Measurements from ENCODE around the gene RHOH. TPM values are rescaled to one million over a fixed set of nuclear protein-coding genes. Genes with fewer than 3 reads are reported as not detected.

Gene RHOH
- total and polyA plus RNA-seq, 4 donors: 0.74 to 4.1 (median 3.3) TPM

DNA sequence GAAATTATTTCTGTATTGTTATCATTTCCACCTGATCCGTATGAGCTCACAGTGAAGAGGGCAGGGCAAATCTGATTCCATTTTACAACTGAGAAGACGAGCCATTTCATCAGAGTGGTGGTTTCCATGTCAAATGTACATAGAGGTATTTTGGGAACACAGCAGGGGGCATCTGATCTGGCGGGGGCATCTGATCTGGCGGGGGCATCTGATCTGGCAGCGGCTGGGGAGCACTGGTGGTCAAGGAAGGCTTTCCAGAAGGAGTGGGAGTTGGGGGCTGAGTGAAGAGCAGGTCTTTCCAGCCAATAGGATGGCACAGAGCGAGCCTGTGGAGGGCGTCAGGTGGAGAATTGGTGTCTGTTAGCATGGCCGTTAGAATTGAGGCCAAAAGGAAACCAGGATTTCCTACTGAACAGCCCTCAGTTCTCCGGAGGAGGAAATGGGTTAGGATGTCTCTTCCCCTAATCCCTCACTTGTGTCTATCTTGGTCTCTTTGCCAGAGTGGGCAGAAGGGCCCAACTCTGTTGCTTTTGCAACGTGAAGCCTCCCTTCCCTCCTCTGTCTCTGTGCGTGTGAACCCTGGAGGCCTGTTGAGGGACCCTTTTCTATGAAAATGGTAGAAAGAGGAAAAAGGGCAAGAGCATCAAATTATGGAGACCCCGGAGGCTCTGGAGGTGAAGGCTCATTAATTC, 41.3 kb downstream of the RHOH start:
- Histone ChIP-seq H3K4me1 (ENCODE audit: control insufficient read depth in 1 of 2, insufficient read depth in 2 of 2, low read length in 2 of 2) (no peaks in the 10 kb centered on the region), H3K36me3 (ENCODE audit: control insufficient read depth in 1 of 2, insufficient read depth in 2 of 2, low read length in 1 of 2) (no peaks in the 10 kb centered on the region), H3K27ac (ENCODE audit: low read depth in 1 of 2, low read length in 2 of 2) (no peak overlapping the region), H3K4me3 (ENCODE audit: low read length in 2 of 2) (no peak overlapping the region), H3K9me3 (ENCODE audit: control insufficient read depth, low read length) (no peaks in the 10 kb centered on the region), H3K27me3 (ENCODE audit: control insufficient read depth in 1 of 2, insufficient read depth in 2 of 2, low read length in 1 of 2) (no peaks in the 10 kb centered on the region)
- 84 to 87% methylated on average over 12 of the region's 12 CpGs for WGBS, 2 donors
- intact Hi-C loops (cut with DNase I): no loop called here
- no peak for DNase-seq
- ATAC-seq (ENCODE audit: low FRiP score): no peak

DNA sequence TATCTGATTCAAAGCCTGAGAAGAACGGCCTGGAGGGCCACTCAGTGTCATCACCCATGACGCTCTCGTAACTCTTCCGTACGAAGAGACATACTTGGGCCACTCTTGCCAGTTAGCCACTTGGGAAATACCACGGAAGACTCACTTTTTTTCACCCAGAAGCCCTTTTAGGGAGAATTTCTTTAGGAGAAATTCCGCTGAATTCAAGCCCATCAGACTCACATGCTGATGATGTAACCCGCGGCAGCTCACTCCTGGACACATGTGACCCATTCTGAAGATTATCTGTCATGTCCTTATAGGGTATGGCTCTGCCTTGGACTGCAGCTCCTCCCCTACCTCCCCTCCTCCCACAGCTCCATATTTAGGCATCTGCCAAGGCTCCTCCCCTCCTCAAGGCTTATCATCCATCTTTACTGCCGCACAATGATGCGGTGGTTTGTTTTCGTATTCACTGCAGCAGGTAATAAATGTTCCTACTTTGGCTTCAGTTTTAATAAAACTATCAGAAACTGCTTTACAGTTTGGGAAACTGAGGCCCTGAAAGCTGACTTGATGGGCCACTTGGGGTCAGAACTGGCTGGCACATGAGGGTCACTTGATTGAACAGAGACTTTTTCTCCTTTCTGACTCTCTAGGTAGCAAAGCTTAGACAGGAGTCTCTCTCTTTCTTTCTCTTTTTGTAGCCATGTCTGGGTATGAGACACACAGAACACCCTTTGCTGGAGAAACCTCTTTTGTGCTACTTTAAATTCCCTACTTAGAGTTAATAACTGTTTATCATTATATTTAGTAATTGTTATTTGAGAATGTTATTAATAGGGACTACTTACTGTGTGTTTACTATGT, 42.1 kb downstream of the RHOH start:
- DNase-seq (no peak), ATAC-seq (ENCODE audit: low FRiP score) (peak; percentile 20)
- Histone ChIP-seq H3K27me3 (ENCODE audit: control insufficient read depth in 1 of 2, insufficient read depth in 2 of 2, low read length in 1 of 2) (no peaks in the 10 kb centered on the region), H3K9me3 (ENCODE audit: control insufficient read depth, low read length) (no peaks in the 10 kb centered on the region), H3K36me3 (ENCODE audit: control insufficient read depth in 1 of 2, insufficient read depth in 2 of 2, low read length in 1 of 2) (no peaks in the 10 kb centered on the region), H3K4me1 (ENCODE audit: control insufficient read depth in 1 of 2, insufficient read depth in 2 of 2, low read length in 2 of 2) (no peaks in the 10 kb centered on the region), H3K4me3 (ENCODE audit: low read length in 2 of 2) (no peak overlapping the region), H3K27ac (ENCODE audit: low read depth in 1 of 2, low read length in 2 of 2) (no peak overlapping the region)
- intact Hi-C loops (cut with DNase I): no loop called here
- WGBS, 2 donors: 75 to 81% methylated on average over 12 of the region's 12 CpGs

DNA sequence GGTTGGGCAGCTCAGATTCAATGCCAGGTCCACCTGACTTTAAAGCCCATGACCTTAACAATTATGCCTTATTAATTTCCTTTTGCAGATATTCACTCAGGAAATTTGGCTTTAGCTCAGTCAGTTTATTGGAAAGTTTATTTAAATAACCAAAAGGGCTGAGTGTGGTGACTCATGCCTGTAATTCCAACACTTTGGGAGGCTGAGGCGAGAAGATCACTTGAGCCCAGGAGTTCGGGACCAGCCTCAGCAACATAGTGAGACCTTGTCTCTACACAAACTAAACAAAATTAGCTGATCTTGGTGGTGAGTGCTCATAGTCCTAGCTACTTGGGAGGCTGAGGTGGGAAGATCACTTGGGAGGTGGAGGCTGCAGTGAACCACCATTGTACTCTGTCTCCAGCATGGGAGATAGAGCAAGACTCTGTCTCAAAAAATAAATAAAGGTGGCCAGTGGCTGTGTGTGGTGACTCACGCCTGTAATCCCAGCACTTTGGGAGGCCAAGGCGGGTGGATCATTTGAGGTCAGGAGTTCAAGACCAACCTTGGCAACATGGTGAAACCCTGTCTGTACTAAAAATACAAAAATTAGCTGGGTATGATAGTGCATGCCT, 43.3 kb downstream of the RHOH start:
- ATAC-seq (ENCODE audit: low FRiP score) (no peak), DNase-seq (no peak)
- H3K4me1 ChIP-seq (ENCODE audit: control insufficient read depth in 1 of 2, insufficient read depth in 2 of 2, low read length in 2 of 2): no peaks in the 10 kb centered on the region
- no peaks in the 10 kb centered on the region for H3K27me3 ChIP-seq (ENCODE audit: control insufficient read depth in 1 of 2, insufficient read depth in 2 of 2, low read length in 1 of 2)
- WGBS, 2 donors: 91 to 93% methylated on average over 4 of the region's 4 CpGs
- no peaks in the 10 kb centered on the region for H3K9me3 ChIP-seq (ENCODE audit: control insufficient read depth, low read length)
- intact Hi-C loops (cut with DNase I): no loop called here
- no peak overlapping the region for H3K4me3 ChIP-seq (ENCODE audit: low read length in 2 of 2)
- H3K36me3 ChIP-seq (ENCODE audit: control insufficient read depth in 1 of 2, insufficient read depth in 2 of 2, low read length in 1 of 2): no peaks in the 10 kb centered on the region
- no peak overlapping the region for H3K27ac ChIP-seq (ENCODE audit: low read depth in 1 of 2, low read length in 2 of 2)

DNA sequence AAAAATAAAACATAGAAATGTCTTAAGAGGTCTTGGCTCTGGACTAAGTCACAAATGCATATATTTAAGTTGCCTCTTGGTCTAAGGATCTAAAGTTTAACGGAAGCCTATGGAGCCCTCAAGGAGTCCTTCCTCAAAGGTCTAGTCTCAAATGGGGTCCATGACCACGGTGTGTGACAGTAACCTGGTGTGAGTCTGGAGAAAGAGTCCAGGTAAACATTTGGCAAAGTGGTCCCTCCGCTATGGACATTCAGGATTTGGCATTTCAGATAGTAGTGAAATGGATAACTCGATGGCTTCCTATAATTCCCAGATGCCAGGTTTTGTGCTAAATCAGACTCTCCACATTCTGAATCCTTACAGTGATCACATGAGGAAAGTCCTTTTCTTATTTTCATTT, 44.2 kb downstream of the RHOH start:
- H3K9me3 ChIP-seq (ENCODE audit: control insufficient read depth, low read length): no peaks in the 10 kb centered on the region
- H3K27ac ChIP-seq (ENCODE audit: low read depth in 1 of 2, low read length in 2 of 2): no peak overlapping the region
- no peaks in the 10 kb centered on the region for H3K27me3 ChIP-seq (ENCODE audit: control insufficient read depth in 1 of 2, insufficient read depth in 2 of 2, low read length in 1 of 2)
- no peak for DNase-seq
- H3K36me3 ChIP-seq (ENCODE audit: control insufficient read depth in 1 of 2, insufficient read depth in 2 of 2, low read length in 1 of 2): no peaks in the 10 kb centered on the region
- H3K4me1 ChIP-seq (ENCODE audit: control insufficient read depth in 1 of 2, insufficient read depth in 2 of 2, low read length in 2 of 2): no peaks in the 10 kb centered on the region
- no peak overlapping the region for H3K4me3 ChIP-seq (ENCODE audit: low read length in 2 of 2)
- 70 to 71% methylated on average over 4 of the region's 4 CpGs for WGBS, 2 donors
- intact Hi-C loops (cut with DNase I): no loop called here
- no peak for ATAC-seq (ENCODE audit: low FRiP score)

DNA sequence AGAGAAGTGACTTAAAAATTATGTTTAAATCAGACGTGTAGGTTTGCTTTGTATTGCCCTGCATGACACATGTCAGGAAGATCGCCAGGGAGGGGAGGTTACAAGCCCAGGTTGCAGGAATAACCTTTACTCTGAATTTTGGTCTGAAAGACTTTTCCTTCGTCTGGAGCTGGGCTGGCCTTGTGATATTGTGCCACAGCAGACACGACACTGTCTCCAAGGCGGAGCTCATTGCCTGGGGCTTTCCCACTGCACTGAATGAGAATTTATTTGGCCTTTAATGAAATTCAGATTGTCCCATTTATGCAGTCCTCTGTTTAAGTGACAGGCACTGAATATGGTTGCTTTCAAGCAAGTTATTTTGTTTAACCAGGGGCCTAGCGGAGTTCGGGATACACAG, 45.1 kb downstream of the RHOH start:
- H3K27ac ChIP-seq (ENCODE audit: low read depth in 1 of 2, low read length in 2 of 2): no peak overlapping the region
- H3K36me3 ChIP-seq (ENCODE audit: control insufficient read depth in 1 of 2, insufficient read depth in 2 of 2, low read length in 1 of 2): no peaks in the 10 kb centered on the region
- intact Hi-C loops (cut with DNase I): no loop called here
- 63 to 66% methylated on average over 7 of the region's 7 CpGs for WGBS, 2 donors
- H3K9me3 ChIP-seq (ENCODE audit: control insufficient read depth, low read length): no peaks in the 10 kb centered on the region
- H3K4me3 ChIP-seq (ENCODE audit: low read length in 2 of 2): no peak overlapping the region
- DNase-seq (no peak), ATAC-seq (ENCODE audit: low FRiP score) (no peak)
- H3K27me3 ChIP-seq (ENCODE audit: control insufficient read depth in 1 of 2, insufficient read depth in 2 of 2, low read length in 1 of 2): no peaks in the 10 kb centered on the region
- no peaks in the 10 kb centered on the region for H3K4me1 ChIP-seq (ENCODE audit: control insufficient read depth in 1 of 2, insufficient read depth in 2 of 2, low read length in 2 of 2)

DNA sequence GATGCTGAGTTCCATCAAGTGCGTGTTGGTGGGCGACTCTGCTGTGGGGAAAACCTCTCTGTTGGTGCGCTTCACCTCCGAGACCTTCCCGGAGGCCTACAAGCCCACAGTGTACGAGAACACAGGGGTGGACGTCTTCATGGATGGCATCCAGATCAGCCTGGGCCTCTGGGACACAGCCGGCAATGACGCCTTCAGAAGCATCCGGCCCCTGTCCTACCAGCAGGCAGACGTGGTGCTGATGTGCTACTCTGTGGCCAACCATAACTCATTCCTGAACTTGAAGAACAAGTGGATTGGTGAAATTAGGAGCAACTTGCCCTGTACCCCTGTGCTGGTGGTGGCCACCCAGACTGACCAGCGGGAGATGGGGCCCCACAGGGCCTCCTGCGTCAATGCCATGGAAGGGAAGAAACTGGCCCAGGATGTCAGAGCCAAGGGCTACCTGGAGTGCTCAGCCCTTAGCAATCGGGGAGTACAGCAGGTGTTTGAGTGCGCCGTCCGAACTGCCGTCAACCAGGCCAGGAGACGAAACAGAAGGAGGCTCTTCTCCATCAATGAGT, 46.6 kb downstream of the RHOH start:
- Histone ChIP-seq H3K9me3 (ENCODE audit: control insufficient read depth, low read length) (no peaks in the 10 kb centered on the region), H3K4me3 (ENCODE audit: low read length in 2 of 2) (no peak overlapping the region), H3K27ac (ENCODE audit: low read depth in 1 of 2, low read length in 2 of 2) (no peak overlapping the region), H3K27me3 (ENCODE audit: control insufficient read depth in 1 of 2, insufficient read depth in 2 of 2, low read length in 1 of 2) (no peaks in the 10 kb centered on the region), H3K4me1 (ENCODE audit: control insufficient read depth in 1 of 2, insufficient read depth in 2 of 2, low read length in 2 of 2) (no peaks in the 10 kb centered on the region), H3K36me3 (ENCODE audit: control insufficient read depth in 1 of 2, insufficient read depth in 2 of 2, low read length in 1 of 2) (no peaks in the 10 kb centered on the region)
- 89 to 91% methylated on average over 19 of the region's 19 CpGs for WGBS, 2 donors
- intact Hi-C loops (cut with DNase I): no loop called here
- no peak for DNase-seq
- no peak for ATAC-seq (ENCODE audit: low FRiP score)

DNA sequence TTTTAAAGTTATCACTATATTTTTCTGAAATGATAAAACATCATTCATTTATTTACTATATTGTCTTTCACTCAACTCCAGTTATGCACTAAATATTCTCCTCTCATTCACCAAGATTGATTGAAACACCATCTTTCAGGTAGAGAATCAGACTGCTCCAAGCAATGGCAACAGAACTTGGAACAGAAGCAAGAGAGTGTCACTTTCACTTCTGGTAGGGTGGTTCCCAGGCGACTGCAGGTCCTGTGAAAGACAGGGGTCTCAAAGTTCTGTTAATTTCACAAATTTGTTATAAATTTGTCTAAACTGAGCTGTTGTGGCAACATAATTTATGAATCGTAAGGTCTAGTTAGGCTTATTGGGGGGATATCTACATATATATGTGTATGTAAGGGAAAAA, 47.8 kb downstream of the RHOH start:
- DNase-seq (no peak), ATAC-seq (ENCODE audit: low FRiP score) (no peak)
- no peak overlapping the region for H3K4me3 ChIP-seq (ENCODE audit: low read length in 2 of 2)
- no peak overlapping the region for H3K27ac ChIP-seq (ENCODE audit: low read depth in 1 of 2, low read length in 2 of 2)
- no peaks in the 10 kb centered on the region for H3K4me1 ChIP-seq (ENCODE audit: control insufficient read depth in 1 of 2, insufficient read depth in 2 of 2, low read length in 2 of 2)
- no peaks in the 10 kb centered on the region for H3K27me3 ChIP-seq (ENCODE audit: control insufficient read depth in 1 of 2, insufficient read depth in 2 of 2, low read length in 1 of 2)
- WGBS, 2 donors: 77 to 80% methylated on average over 2 of the region's 2 CpGs
- no peaks in the 10 kb centered on the region for H3K36me3 ChIP-seq (ENCODE audit: control insufficient read depth in 1 of 2, insufficient read depth in 2 of 2, low read length in 1 of 2)
- H3K9me3 ChIP-seq (ENCODE audit: control insufficient read depth, low read length): no peaks in the 10 kb centered on the region
- intact Hi-C loops (cut with DNase I): no loop called here

DNA sequence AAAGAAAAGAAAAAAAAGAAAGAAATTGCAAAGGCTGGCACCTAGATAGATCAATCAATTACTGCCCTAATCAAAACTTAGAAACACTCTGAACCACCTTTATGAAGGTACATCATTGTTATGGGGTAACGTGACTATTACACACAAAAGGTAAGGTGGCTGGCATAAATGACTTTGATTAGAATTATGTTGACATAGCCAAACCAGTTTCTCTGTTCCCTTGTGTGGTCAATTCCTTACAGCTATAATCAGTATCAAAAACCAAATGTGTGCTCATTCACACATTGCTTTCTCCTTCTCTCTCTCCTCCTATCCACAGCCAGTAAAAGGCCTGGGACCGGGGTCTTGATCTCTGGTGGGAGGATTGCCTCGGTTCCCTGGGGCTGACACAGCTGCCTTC, 48.7 kb downstream of the RHOH start:
- DNase-seq: no peak
- no peaks in the 10 kb centered on the region for H3K4me1 ChIP-seq (ENCODE audit: control insufficient read depth in 1 of 2, insufficient read depth in 2 of 2, low read length in 2 of 2)
- H3K4me3 ChIP-seq (ENCODE audit: low read length in 2 of 2): no peak overlapping the region
- no peak overlapping the region for H3K27ac ChIP-seq (ENCODE audit: low read depth in 1 of 2, low read length in 2 of 2)
- intact Hi-C loops (cut with DNase I): no loop called here
- ATAC-seq (ENCODE audit: low FRiP score): no peak
- 63 to 70% methylated on average over 3 of the region's 3 CpGs for WGBS, 2 donors
- H3K36me3 ChIP-seq (ENCODE audit: control insufficient read depth in 1 of 2, insufficient read depth in 2 of 2, low read length in 1 of 2): no peaks in the 10 kb centered on the region
- H3K27me3 ChIP-seq (ENCODE audit: control insufficient read depth in 1 of 2, insufficient read depth in 2 of 2, low read length in 1 of 2): no peaks in the 10 kb centered on the region
- no peaks in the 10 kb centered on the region for H3K9me3 ChIP-seq (ENCODE audit: control insufficient read depth, low read length)
